Measurements from ENCODE around the gene GIPC2.

- TF ChIP-seq CTCF (IDR thresholded peaks at IDR 0.05), result no peak
- TF ChIP-seq EP300 (IDR thresholded peaks at IDR 0.05), result no peak
- no peak for TF ChIP-seq PHF8 (IDR thresholded peaks at IDR 0.05; ENCODE audit: borderline replicate concordance, low read depth)
- no peak for TF ChIP-seq HMGXB4 (CRISPR knock-in tag; IDR thresholded peaks at IDR 0.05; ENCODE audit: borderline replicate concordance)
Measured at GRCh38 chr1:78072216-78072615, 26.4 kb downstream of the GIPC2 start.
